NCI-H1048 (cell line): ENCODE results near the gene RNPC3.
"Not testable (repeated sequence)": the region's sequence is repeated elsewhere in the genome, so short reads cannot be mapped to it uniquely, and the experiment has no call there.

Source experiments
- DNase-seq: peaks from one replicate; lab custom pipeline; 2025; lab: John Stamatoyannopoulos, UW

RNPC3 gene

GRCh38 chr1:103561124-103561523, 35.6 kb downstream of the RNPC3 start:
- DNase-seq: not testable (repeated sequence)

GRCh38 chr1:103561643-103562395, 36.3 kb downstream of the RNPC3 start:
- DNase-seq: no peak

GRCh38 chr1:103563056-103563455, 37.6 kb downstream of the RNPC3 start:
- no peak for DNase-seq

- no peak for DNase-seq
Measured at GRCh38 chr1:103569493-103569892, 44.0 kb downstream of the RNPC3 start.

- DNase-seq: not testable (repeated sequence)
Measured at GRCh38 chr1:103571289-103571688, 45.8 kb downstream of the RNPC3 start, which contains the start of gene AMY2B. TSS of gene AMY2B (plus strand) at chr1:103571589. CDS start at chr1:103571603, 14 bp downstream.

GRCh38 chr1:103576065-103576464, 50.6 kb downstream of the RNPC3 start:
- no peak for DNase-seq

- DNase-seq: not testable (repeated sequence)
Measured at GRCh38 chr1:103576784-103577183, 51.3 kb downstream of the RNPC3 start.

GRCh38 chr1:103582464-103582863, 57.0 kb downstream of the RNPC3 start:
- DNase-seq: no peak

- DNase-seq: no peak
Measured at GRCh38 chr1:103583887-103584286, 58.4 kb downstream of the RNPC3 start.

GRCh38 chr1:103584537-103584936, 59.0 kb downstream of the RNPC3 start:
- DNase-seq: no peak

GRCh38 chr1:103602740-103603139, 77.2 kb downstream of the RNPC3 start:
- DNase-seq: not testable (repeated sequence)
